Mononuclear cell (primary cell): ENCODE data around the gene PPP6R1. TPM values are rescaled to one million over a fixed set of nuclear protein-coding genes. Genes with fewer than 3 reads are reported as not detected.

Experiments
- total RNA-seq: library from RNA; depleted of rRNA; stranded (reverse); fragments of >200 nt; gene quantifications from one replicate; pipeline ENCODE4 v1.2.3, GENCODE V29; 2012

PPP6R1 gene
- total RNA-seq, 1 donor: 62.5 TPM

Other genes with a start within 250 kb of the PPP6R1 start
- gene GP6, start 220.8 kb downstream of the PPP6R1 start, total RNA-seq: 3.3 TPM
- 6.8 TPM for gene RDH13, start 195.9 kb downstream of the PPP6R1 start, total RNA-seq
- 0.84 TPM for gene EPS8L1, start 183.1 kb downstream of the PPP6R1 start, total RNA-seq
- 45.8 TPM for gene PPP1R12C, start 141.4 kb downstream of the PPP6R1 start, total RNA-seq
- gene TNNT1, start 109.8 kb downstream of the PPP6R1 start, total RNA-seq: 9.7 TPM
- gene TNNI3, start 101.3 kb downstream of the PPP6R1 start, total RNA-seq: not detected
- 0.52 TPM for gene DNAAF3, start 92.4 kb downstream of the PPP6R1 start, total RNA-seq
- gene SYT5, start 78.7 kb downstream of the PPP6R1 start, total RNA-seq: 0.63 TPM
- not detected for gene PTPRH, start 49.5 kb downstream of the PPP6R1 start, total RNA-seq
- gene TMEM86B, start 30.3 kb downstream of the PPP6R1 start, total RNA-seq: 2.0 TPM
- gene HSPBP1, start 21.1 kb upstream of the PPP6R1 start, total RNA-seq: 7.9 TPM
- 0.52 TPM for gene BRSK1, start 25.0 kb upstream of the PPP6R1 start, total RNA-seq
- gene TMEM150B, start 66.3 kb upstream of the PPP6R1 start, total RNA-seq: 2.0 TPM
- gene KMT5C, start 80.9 kb upstream of the PPP6R1 start, total RNA-seq: 14.3 TPM
- gene COX6B2, start 95.7 kb upstream of the PPP6R1 start, total RNA-seq: not detected
- not detected for gene GARIN5B, start 104.2 kb upstream of the PPP6R1 start, total RNA-seq
- 0.10 TPM for gene IL11, start 111.4 kb upstream of the PPP6R1 start, total RNA-seq
- gene TMEM190, start 117.8 kb upstream of the PPP6R1 start, total RNA-seq: not detected
- gene TMEM238, start 125.3 kb upstream of the PPP6R1 start, total RNA-seq: 1.9 TPM
- gene RPL28, start 126.9 kb upstream of the PPP6R1 start, total RNA-seq: 605 TPM
- gene UBE2S, start 148.8 kb upstream of the PPP6R1 start, total RNA-seq: 20.7 TPM
- gene SHISA7, start 184.3 kb upstream of the PPP6R1 start, total RNA-seq: not detected
- gene ISOC2, start 202.6 kb upstream of the PPP6R1 start, total RNA-seq: 4.5 TPM
- gene C19orf85, start 205.7 kb upstream of the PPP6R1 start, total RNA-seq: not detected
- 3.5 TPM for gene ZNF628, start 217.6 kb upstream of the PPP6R1 start, total RNA-seq
- gene NAT14, start 226.2 kb upstream of the PPP6R1 start, total RNA-seq: 1.9 TPM
- 0.10 TPM for gene SSC5D, start 229.4 kb upstream of the PPP6R1 start, total RNA-seq